ENCODE data around the gene NUDT8. TPM values are rescaled to one million over a fixed set of nuclear protein-coding genes. Genes with fewer than 3 reads are reported as not detected.

Gene NUDT8
- total and polyA plus RNA-seq, 2 experiments from 2014 or later, result 13.6 to 28.7 TPM

DNA sequence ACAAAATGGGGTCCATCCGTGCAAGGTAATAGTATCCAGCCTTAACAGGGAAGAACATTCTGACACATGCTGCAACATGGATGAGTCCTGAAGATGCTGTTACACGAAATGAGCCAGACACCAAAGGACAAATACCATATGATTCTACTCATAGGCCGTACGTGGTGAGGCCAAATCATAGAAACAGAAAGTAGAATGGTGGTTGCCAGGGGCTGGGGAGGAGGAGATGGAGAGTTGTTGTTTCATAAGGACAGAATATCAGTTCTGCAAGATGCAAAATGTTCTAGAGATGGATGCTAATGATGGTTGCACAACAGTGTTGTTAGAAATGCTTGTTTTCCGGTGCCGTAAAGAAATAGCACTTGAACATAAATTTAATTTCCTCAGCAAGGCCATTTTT is 7.2 kb upstream of the NUDT8 start:
- TF ChIP-seq EZH2phosphoT487 (IDR thresholded peaks at IDR 0.05; ENCODE audit: low read depth, severe bottlenecking, unreplicated experiment) (no peak), EZH2 (IDR thresholded peaks at IDR 0.05; ENCODE audit: borderline replicate concordance) (no peak)
- TF ChIP-seq, protein P1, sequence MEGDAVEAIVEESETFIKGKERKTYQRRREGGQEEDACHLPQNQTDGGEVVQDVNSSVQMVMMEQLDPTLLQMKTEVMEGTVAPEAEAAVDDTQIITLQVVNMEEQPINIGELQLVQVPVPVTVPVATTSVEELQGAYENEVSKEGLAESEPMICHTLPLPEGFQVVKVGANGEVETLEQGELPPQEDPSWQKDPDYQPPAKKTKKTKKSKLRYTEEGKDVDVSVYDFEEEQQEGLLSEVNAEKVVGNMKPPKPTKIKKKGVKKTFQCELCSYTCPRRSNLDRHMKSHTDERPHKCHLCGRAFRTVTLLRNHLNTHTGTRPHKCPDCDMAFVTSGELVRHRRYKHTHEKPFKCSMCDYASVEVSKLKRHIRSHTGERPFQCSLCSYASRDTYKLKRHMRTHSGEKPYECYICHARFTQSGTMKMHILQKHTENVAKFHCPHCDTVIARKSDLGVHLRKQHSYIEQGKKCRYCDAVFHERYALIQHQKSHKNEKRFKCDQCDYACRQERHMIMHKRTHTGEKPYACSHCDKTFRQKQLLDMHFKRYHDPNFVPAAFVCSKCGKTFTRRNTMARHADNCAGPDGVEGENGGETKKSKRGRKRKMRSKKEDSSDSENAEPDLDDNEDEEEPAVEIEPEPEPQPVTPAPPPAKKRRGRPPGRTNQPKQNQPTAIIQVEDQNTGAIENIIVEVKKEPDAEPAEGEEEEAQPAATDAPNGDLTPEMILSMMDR (IDR thresholded peaks at IDR 0.05; ENCODE audit: poor library complexity), result no peak
- DNase-seq (ENCODE audit: low spot score), result no peak
- 94% methylated on average over 6 of the region's 6 CpGs for WGBS (ENCODE audit: low lambda C conversion rate, missing lambda C conversion rate)

DNA sequence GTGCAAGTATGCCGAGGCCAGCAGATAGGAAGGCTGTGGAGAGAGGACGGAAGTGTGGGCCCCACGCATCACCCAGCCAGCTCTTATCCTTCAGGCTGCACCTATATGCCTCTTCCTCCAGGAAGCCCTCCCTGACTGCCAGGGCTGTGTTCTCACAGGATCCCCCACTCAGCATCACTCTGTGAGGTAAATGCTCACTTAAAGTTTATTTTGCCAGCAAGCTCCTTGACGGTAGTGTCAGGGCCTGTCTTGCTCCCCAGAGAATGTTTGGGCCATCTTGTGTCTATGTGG is 5.4 kb upstream of the NUDT8 start:
- Histone ChIP-seq H3K4me2 (no peak overlapping the region), H3K4me1 (ENCODE audit: insufficient read depth) (peaks cover 7% of the 10 kb centered on the region), H3K36me3 (replicated peaks; ENCODE audit: insufficient read depth, low read depth) (no peaks in the 10 kb centered on the region), H3K79me2 (no peaks in the 10 kb centered on the region), H3K9me2 (replicated peaks; ENCODE audit: insufficient read depth) (no peaks in the 10 kb centered on the region), H2AFZ (no peak overlapping the region), H4K20me1 (ENCODE audit: insufficient read depth, poor library complexity, severe bottlenecking) (no peaks in the 10 kb centered on the region), H3K9me3 (ENCODE audit: low read depth) (no peaks in the 10 kb centered on the region), H3K4me3 (no peak overlapping the region), H3K27me3 (no peaks in the 10 kb centered on the region), H3K27ac (no peak overlapping the region)
- 95% methylated on average over 4 of the region's 4 CpGs for WGBS (ENCODE audit: low lambda C conversion rate, missing lambda C conversion rate)
- no peak for DNase-seq (ENCODE audit: low spot score)
- TF ChIP-seq EZH2 (IDR thresholded peaks at IDR 0.05; ENCODE audit: borderline replicate concordance) (no peak), EZH2phosphoT487 (IDR thresholded peaks at IDR 0.05; ENCODE audit: low read depth, severe bottlenecking, unreplicated experiment) (no peak)
- TF ChIP-seq, protein P1 (IDR thresholded peaks at IDR 0.05; ENCODE audit: poor library complexity), result no peak

More for the DNA sequence above, 7.2 kb upstream of the NUDT8 start:
- Histone ChIP-seq H4K20me1 (ENCODE audit: insufficient read depth, poor library complexity, severe bottlenecking) (no peaks in the 10 kb centered on the region), H3K4me3 (no peak overlapping the region), H3K27me3 (no peaks in the 10 kb centered on the region), H3K9me2 (replicated peaks; ENCODE audit: insufficient read depth) (no peaks in the 10 kb centered on the region), H3K27ac (no peak overlapping the region), H3K36me3 (replicated peaks; ENCODE audit: insufficient read depth, low read depth) (no peaks in the 10 kb centered on the region), H2AFZ (no peak overlapping the region), H3K9me3 (ENCODE audit: low read depth) (no peaks in the 10 kb centered on the region), H3K4me2 (no peak overlapping the region), H3K4me1 (ENCODE audit: insufficient read depth) (no peaks in the 10 kb centered on the region), H3K79me2 (no peaks in the 10 kb centered on the region)

DNA sequence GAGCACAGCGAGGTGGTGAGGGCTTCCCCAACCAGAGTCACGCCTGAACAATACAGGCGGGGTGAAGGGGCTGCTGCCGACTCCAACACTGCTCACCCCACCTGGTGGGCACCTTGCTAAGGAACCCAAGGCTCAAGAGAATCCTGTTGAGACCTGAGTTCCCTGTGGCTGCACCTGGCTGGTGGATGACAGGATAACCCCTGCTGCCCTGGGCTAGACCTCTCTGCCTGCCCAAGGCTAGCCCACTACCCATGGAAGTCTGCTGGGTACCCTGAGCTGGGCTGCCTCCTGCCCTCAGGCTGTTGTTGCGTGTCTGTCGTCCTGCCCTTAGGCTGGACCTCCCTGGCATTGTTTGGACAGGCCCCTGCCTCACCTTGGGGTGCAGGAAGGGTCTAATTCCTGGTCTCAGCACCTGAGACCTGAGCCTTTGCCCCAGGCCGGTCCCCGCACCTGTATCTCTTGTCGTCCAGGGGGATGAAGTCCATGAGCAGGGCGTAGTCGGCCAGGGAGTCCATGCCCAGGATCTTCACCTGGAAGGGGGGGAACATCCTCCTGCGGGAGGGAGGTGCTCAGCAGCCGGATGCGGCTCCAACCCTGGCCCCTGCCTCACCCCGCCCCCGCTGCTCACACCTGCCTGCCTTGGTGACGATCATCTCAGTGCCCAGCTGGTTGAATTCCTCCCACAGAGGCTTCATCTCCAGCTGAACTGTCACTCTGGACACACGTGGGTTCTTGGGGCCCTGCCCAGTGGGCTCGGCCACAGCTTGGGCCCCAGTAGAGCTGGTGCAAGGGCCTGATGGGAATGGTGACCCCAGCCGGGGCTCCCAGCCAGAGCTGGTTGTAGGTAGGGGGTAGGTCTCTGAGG is 4.9 kb upstream of the NUDT8 start:
- 88% methylated on average over 20 of the region's 20 CpGs for WGBS (ENCODE audit: low lambda C conversion rate, missing lambda C conversion rate)
- Histone ChIP-seq H3K27ac (no peak overlapping the region), H3K4me3 (no peak overlapping the region), H3K4me2 (no peak overlapping the region), H3K4me1 (ENCODE audit: insufficient read depth) (peaks cover 7% of the 10 kb centered on the region), H2AFZ (no peak overlapping the region), H3K9me3 (ENCODE audit: low read depth) (no peaks in the 10 kb centered on the region), H3K9me2 (replicated peaks; ENCODE audit: insufficient read depth) (no peaks in the 10 kb centered on the region), H4K20me1 (ENCODE audit: insufficient read depth, poor library complexity, severe bottlenecking) (no peaks in the 10 kb centered on the region), H3K79me2 (no peaks in the 10 kb centered on the region), H3K27me3 (no peaks in the 10 kb centered on the region), H3K36me3 (replicated peaks; ENCODE audit: insufficient read depth, low read depth) (no peaks in the 10 kb centered on the region)
- TF ChIP-seq, protein P1 (IDR thresholded peaks at IDR 0.05; ENCODE audit: poor library complexity), result no peak
- TF ChIP-seq EZH2phosphoT487 (IDR thresholded peaks at IDR 0.05; ENCODE audit: low read depth, severe bottlenecking, unreplicated experiment) (no peak), EZH2 (IDR thresholded peaks at IDR 0.05; ENCODE audit: borderline replicate concordance) (no peak)
- DNase-seq (ENCODE audit: low spot score), result peak; percentile 8

All from hepatocyte (in vitro differentiated cells).